DND-41 (cell line): ENCODE data around the gene PTPRN2.

Experiments
- ATAC-seq: fragments of 200-7000 bp; cut with Tn5 transposase; 3 replicates; pipeline ENCODE4 v1.9.1; 2021; ENCODE audit warnings: low read depth; ENCODE audit not compliant: insufficient read depth
- DNase-seq: peaks from one replicate; pipeline ENCODE4 v3.0.0-alpha.2; 2020
- H2AFZ ChIP-seq: 2 replicates; pipeline ENCODE4 v1.6.0; 2012; ENCODE audit warnings: low read depth, low read length
- H3K27ac ChIP-seq: 2 replicates; pipeline ENCODE4 v1.5.1; 2012; ENCODE audit warnings: low read length, inconsistent platforms
- H3K27me3 ChIP-seq: fragments of 200-600 bp; sonication (generic); 2 replicates; pipeline ENCODE4 v1.6.0; 2012; ENCODE audit warnings: low read length, mild to moderate bottlenecking, inconsistent platforms; ENCODE audit not compliant: insufficient read depth, poor library complexity
- H3K36me3 ChIP-seq: 2 replicates; pipeline ENCODE4 v1.5.1; 2012; ENCODE audit warnings: low read length, inconsistent platforms; ENCODE audit not compliant: insufficient read depth
- H3K4me1 ChIP-seq: 2 replicates; pipeline ENCODE4 v1.5.1; 2012; ENCODE audit warnings: mild to moderate bottlenecking, low read length; ENCODE audit not compliant: insufficient read depth
- H3K4me2 ChIP-seq: 2 replicates; pipeline ENCODE4 v1.6.0; 2012; ENCODE audit warnings: mild to moderate bottlenecking, moderate library complexity, low read length, inconsistent platforms; ENCODE audit not compliant: insufficient read depth
- H3K4me3 ChIP-seq, 2 experiments: fragments of 200-600 bp in 1 of 2; shearing (Covaris generic) in 1 of 2; 2 replicates each; pipeline ENCODE4 v1.5.1; 2012 to 2016; ENCODE audit warnings: inconsistent platforms in 2 of 2, low read length in 2 of 2, mild to moderate bottlenecking in 2 of 2, low read depth in 1 of 2, moderate library complexity in 1 of 2
- H3K79me2 ChIP-seq: 2 replicates; pipeline ENCODE4 v1.6.0; 2012; ENCODE audit warnings: low read length, inconsistent platforms; ENCODE audit not compliant: insufficient read depth
- H3K9ac ChIP-seq: 2 replicates; pipeline ENCODE4 v1.6.0; 2012; ENCODE audit warnings: low read depth, mild to moderate bottlenecking, inconsistent platforms, low read length, moderate library complexity
- H3K9me3 ChIP-seq: 2 replicates; pipeline ENCODE4 v1.5.1; 2012; ENCODE audit warnings: low read length, moderate library complexity, mild to moderate bottlenecking, inconsistent platforms; ENCODE audit not compliant: insufficient read depth, severe bottlenecking
- H4K20me1 ChIP-seq: 2 replicates; pipeline ENCODE4 v1.6.0; 2012; ENCODE audit warnings: low read length; ENCODE audit not compliant: insufficient read depth
- CTCF ChIP-seq: IDR thresholded peaks from 2 replicates; pipeline ENCODE4 v1.5.1; 2012; ENCODE audit warnings: borderline replicate concordance, low read length, moderate library complexity, mild to moderate bottlenecking; ENCODE audit not compliant: poor library complexity, severe bottlenecking; ENCODE audit errors: extremely low read depth
- EZH2 ChIP-seq: IDR thresholded peaks from 3 replicates; pipeline ENCODE4 v1.6.1; 2012; ENCODE audit warnings: borderline replicate concordance, low read depth, mild to moderate bottlenecking, moderate library complexity, low read length, inconsistent platforms; ENCODE audit not compliant: severe bottlenecking

Gene PTPRN2

GRCh38 chr7:158093156-158093796 is 494.3 kb downstream of the PTPRN2 start:
- Histone ChIP-seq H3K9ac (no peak overlapping the region), H3K27me3 (no peaks in the 10 kb centered on the region), H3K27ac (no peak overlapping the region), H4K20me1 (no peaks in the 10 kb centered on the region), H3K79me2 (no peaks in the 10 kb centered on the region), H3K4me3 (no peak overlapping the region), H3K4me2 (no peak overlapping the region), H3K4me1 (no peaks in the 10 kb centered on the region), H3K9me3 (no peaks in the 10 kb centered on the region), H2AFZ (no peak overlapping the region), H3K36me3 (no peaks in the 10 kb centered on the region)
- ATAC-seq (no peak), DNase-seq (no peak)
- no peak for TF ChIP-seq EZH2
- TF ChIP-seq CTCF, result no peak

GRCh38 chr7:158087196-158087595 is 500.4 kb downstream of the PTPRN2 start:
- H3K4me2 ChIP-seq, result no peak overlapping the region
- H4K20me1 ChIP-seq, result no peaks in the 10 kb centered on the region
- TF ChIP-seq EZH2, result no peak
- TF ChIP-seq CTCF, result no peak
- no peak overlapping the region for H3K9ac ChIP-seq
- no peaks in the 10 kb centered on the region for H3K4me1 ChIP-seq
- H3K36me3 ChIP-seq, result no peaks in the 10 kb centered on the region
- no peak overlapping the region for H3K27ac ChIP-seq
- H3K9me3 ChIP-seq, result no peaks in the 10 kb centered on the region
- no peaks in the 10 kb centered on the region for H3K79me2 ChIP-seq
- no peaks in the 10 kb centered on the region for H3K27me3 ChIP-seq
- no peak for DNase-seq
- H3K4me3 ChIP-seq, result no peak overlapping the region
- no peak overlapping the region for H2AFZ ChIP-seq
- ATAC-seq, result no peak

DNA sequence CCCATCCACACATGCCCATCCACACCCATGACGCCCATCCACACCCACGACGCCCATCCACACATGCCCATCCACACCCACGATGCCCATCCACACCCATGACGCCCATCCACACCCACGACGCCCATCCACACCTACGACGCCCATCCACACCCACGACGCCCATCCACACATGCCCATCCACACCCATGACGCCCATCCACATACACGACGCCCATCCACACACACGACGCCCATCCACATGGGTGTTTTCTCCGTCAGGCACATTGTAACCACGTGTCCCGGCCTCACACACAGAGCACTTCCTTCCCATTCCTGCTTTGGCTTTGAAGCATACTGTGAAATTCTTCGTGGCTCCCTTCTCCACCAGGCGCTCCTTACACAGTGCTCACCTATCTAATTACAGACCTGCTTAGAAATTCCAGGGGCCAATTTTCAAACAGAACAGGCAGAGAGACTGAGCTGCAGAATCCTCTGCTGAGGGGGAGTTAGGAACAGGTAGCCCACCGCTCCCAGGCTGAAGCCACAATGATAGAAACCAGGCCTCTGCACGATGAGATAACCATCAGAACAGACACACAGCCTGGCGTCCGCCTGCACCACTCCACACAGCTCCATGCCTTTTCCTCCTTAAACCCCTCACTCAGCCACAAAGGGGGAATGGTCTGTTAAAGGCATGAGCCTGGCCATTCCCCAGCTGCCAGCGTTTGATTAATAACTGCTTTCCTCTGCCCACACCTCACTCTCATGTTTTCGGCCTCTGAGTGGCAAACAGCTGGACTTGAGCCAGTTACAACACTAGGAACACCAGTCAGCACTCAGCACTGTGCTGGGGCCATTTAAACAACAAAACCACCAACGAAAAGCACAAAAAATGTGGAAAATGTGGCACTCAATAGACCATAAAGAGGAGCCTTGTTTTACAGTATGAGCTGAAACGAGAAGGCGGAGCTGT is 501.6 kb downstream of the PTPRN2 start:
- TF ChIP-seq EZH2 (no peak), CTCF (no peak)
- no peak overlapping the region for H3K4me3 ChIP-seq
- H2AFZ ChIP-seq, result no peak overlapping the region
- DNase-seq, result no peak
- no peaks in the 10 kb centered on the region for H3K9me3 ChIP-seq
- no peaks in the 10 kb centered on the region for H3K4me1 ChIP-seq
- no peak overlapping the region for H3K9ac ChIP-seq
- no peak overlapping the region for H3K4me2 ChIP-seq
- no peak overlapping the region for H3K27ac ChIP-seq
- no peaks in the 10 kb centered on the region for H3K79me2 ChIP-seq
- H3K36me3 ChIP-seq, result no peaks in the 10 kb centered on the region
- H3K27me3 ChIP-seq, result no peaks in the 10 kb centered on the region
- H4K20me1 ChIP-seq, result no peaks in the 10 kb centered on the region
- no peak for ATAC-seq
